Stomach (tissue), 9 donors: Measurements from ENCODE around the gene CNGA4. TPM values are rescaled to one million over a fixed set of nuclear protein-coding genes. Genes with fewer than 3 reads are reported as not detected.

Experiments used
- DNase-seq, 2 donors: peaks; one replicate each; pipeline versions ENCODE4 v3.0.0 to v3.0.0-alpha.2; 2013 to 2019
- H3K27ac ChIP-seq, 5 donors: fragments of 200-600 bp in 4 of 5; sonication (generic) in 4 of 5; one replicate each; pipeline ENCODE4 v1.5.1; 2013 to 2019; ENCODE audit warnings: mild to moderate bottlenecking in 1 of 5, moderate library complexity in 1 of 5
- H3K27me3 ChIP-seq, 3 donors: fragments of 200-600 bp; sonication (generic); one replicate each; pipeline ENCODE4 v1.5.1; 2017 to 2019; ENCODE audit warnings: mixed run types in 1 of 3
- H3K36me3 ChIP-seq, 4 donors: fragments of 200-600 bp; sonication (generic); 1 replicate in 3 of 4; 2 replicates in 1 of 4; pipeline ENCODE4 v1.5.1; 2016 to 2019
- H3K4me1 ChIP-seq, 4 donors: fragments of 200-600 bp; sonication (generic); one replicate each; pipeline ENCODE4 v1.5.1; 2016 to 2019
- H3K4me3 ChIP-seq, 4 donors: fragments of 200-600 bp; sonication (generic) in 3 of 4; one replicate each; pipeline ENCODE4 v1.5.1; 2016 to 2019; ENCODE audit warnings: mild to moderate bottlenecking in 1 of 4
- H3K9me3 ChIP-seq, 4 donors: fragments of 200-600 bp; sonication (generic); one replicate each; pipeline ENCODE4 v1.5.1; 2016 to 2019
- EP300 ChIP-seq: sonication (generic); formaldehyde crosslinking; IDR thresholded peaks from one replicate; pipeline ENCODE4 v1.6.1; 2017; ENCODE audit warnings: antibody characterized with exemption
- POLR2A ChIP-seq, 4 donors: fragments of 450-650 bp; IDR thresholded peaks; one replicate each; pipeline ENCODE4 v1.6.1; 2016; ENCODE audit warnings: antibody characterized with exemption in 4 of 4, control low read depth in 2 of 4, mild to moderate bottlenecking in 1 of 4, moderate library complexity in 1 of 4
- POLR2AphosphoS5 ChIP-seq, 3 donors: sonication (generic); formaldehyde crosslinking; IDR thresholded peaks; one replicate each; pipeline ENCODE4 v1.6.1; 2016; ENCODE audit warnings: antibody characterized with exemption in 3 of 3
- WGBS, 5 donors: extraction: QIAGEN DNeasy Blood & Tissue Kit in 3 of 5; methylation state at CpG; one replicate each; pipeline versions ENCODE4 v1.1.5 to v1.1.7; 2013 to 2018; 5-methylcytosine and 5-hydroxymethylcytosine counted together
- intact Hi-C: fragments of 100-400 bp; cut with DNase I; formaldehyde crosslinking; loops from one replicate; pipeline ENCODE4 v1.15.1; 2023; ENCODE audit warnings: low total_unique reads
- polyA plus RNA-seq, 3 donors: library from polyadenylated mRNA; stranded (reverse); fragments of 200-250 nt; gene quantifications; one replicate each; pipeline ENCODE4 v1.2.3, GENCODE V29; 2013
- total RNA-seq, 5 donors: library from RNA; depleted of rRNA; stranded (reverse); fragments of >200 nt; gene quantifications; one replicate each; pipeline versions ENCODE4 v1.1.0 to v1.2.3, GENCODE V29; 2014 to 2016
- TF ChIP-seq, protein P1 (sequence below), 7 experiments: fragments of 450-650 bp in 4 of 7; fragments of 200-600 bp in 3 of 7; sonication (generic) in 3 of 7; IDR thresholded peaks; one replicate each; pipeline ENCODE4 v1.5.1; 2016 to 2019; ENCODE audit warnings: antibody characterized with exemption in 7 of 7, control low read depth in 2 of 7, mild to moderate bottlenecking in 1 of 7
- donor health status: healthy with polysubstance abuse.
- donor health status: Bipolar disorder and iron deficiency.
- donor health status: healthy.

CNGA4 gene
- total and polyA plus RNA-seq, 8 donors = 0.08 TPM; not detected in 7

DNA sequence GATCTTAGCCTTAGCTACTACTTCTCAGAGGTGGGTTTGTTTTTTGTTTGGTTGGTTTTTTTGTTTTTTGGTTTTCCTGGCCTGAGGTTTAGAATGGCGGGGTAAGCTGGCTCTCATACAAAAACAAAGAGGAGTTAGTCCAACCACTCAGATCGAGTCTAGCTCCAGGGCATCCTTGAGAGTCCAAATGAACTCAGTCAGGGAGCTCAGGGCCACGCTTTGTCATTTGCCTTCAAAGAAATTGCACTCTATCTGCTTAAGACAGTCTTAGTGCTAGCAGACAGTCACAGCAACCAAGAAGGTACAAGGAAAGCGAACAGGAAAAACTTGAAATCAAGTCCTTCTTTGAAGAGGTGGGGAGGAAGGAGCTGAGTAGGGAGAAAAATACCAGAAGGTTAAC lies 22.4 kb upstream of the CNGA4 start:
- Histone ChIP-seq H3K9me3 (no peaks in the 10 kb centered on the region), H3K4me3 (no peak overlapping the region), H3K27ac (no peak overlapping the region), H3K27me3 (no peaks in the 10 kb centered on the region), H3K4me1 (peaks cover 0 to 9% (median 0%) of the 10 kb centered on the region in 4 donors), H3K36me3 (peaks cover 44 to 100% (median 100%) of the 10 kb centered on the region in 4 donors)
- intact Hi-C loops = no loop called here
- 86 to 94% (median 93%) methylated on average over 4 of the region's 4 CpGs for WGBS, 5 donors
- no peak for DNase-seq
- no peak for TF ChIP-seq POLR2A (IDR thresholded peaks at IDR 0.05)
- no peak for TF ChIP-seq POLR2AphosphoS5 (IDR thresholded peaks at IDR 0.05)
- TF ChIP-seq, protein P1, sequence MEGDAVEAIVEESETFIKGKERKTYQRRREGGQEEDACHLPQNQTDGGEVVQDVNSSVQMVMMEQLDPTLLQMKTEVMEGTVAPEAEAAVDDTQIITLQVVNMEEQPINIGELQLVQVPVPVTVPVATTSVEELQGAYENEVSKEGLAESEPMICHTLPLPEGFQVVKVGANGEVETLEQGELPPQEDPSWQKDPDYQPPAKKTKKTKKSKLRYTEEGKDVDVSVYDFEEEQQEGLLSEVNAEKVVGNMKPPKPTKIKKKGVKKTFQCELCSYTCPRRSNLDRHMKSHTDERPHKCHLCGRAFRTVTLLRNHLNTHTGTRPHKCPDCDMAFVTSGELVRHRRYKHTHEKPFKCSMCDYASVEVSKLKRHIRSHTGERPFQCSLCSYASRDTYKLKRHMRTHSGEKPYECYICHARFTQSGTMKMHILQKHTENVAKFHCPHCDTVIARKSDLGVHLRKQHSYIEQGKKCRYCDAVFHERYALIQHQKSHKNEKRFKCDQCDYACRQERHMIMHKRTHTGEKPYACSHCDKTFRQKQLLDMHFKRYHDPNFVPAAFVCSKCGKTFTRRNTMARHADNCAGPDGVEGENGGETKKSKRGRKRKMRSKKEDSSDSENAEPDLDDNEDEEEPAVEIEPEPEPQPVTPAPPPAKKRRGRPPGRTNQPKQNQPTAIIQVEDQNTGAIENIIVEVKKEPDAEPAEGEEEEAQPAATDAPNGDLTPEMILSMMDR (IDR thresholded peaks at IDR 0.05) = no peak
- no peak for TF ChIP-seq EP300

DNA sequence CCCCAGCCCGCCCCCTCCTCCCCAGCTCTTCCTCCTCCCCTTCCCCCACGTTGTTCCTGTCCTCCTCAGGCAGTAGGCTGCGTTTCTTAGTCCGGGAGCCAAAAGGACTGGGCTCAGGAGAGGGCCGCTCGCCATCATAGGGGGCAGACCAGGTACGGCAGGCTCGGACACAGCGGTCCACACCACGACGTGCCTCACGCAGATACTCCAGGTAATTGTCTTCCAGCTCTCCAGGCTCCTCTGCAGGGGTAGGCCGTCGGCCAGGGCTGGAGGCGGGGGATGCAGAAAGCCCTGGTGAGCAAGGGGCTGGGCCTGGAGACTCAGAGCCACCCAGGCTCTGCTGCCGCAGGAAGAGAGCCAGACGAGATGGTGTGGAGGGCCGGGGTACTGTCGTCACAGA lies 21.2 kb upstream of the CNGA4 start:
- no peak for DNase-seq
- no peak overlapping the region for H3K4me3 ChIP-seq
- peaks cover 50 to 100% (median 100%) of the 10 kb centered on the region in 4 donors for H3K36me3 ChIP-seq
- no peak overlapping the region for H3K27ac ChIP-seq
- no peaks in the 10 kb centered on the region for H3K9me3 ChIP-seq
- peaks cover 0 to 9% (median 0%) of the 10 kb centered on the region in 4 donors for H3K4me1 ChIP-seq
- 83 to 93% (median 90%) methylated on average over 18 to 19 of the region's 19 CpGs for WGBS, 5 donors
- TF ChIP-seq POLR2AphosphoS5 (IDR thresholded peaks at IDR 0.05) = no peak
- no peak for TF ChIP-seq POLR2A (IDR thresholded peaks at IDR 0.05)
- TF ChIP-seq EP300 = no peak
- TF ChIP-seq, protein P1 (IDR thresholded peaks at IDR 0.05) = no peak
- intact Hi-C loops = no loop called here
- no peaks in the 10 kb centered on the region for H3K27me3 ChIP-seq

DNA sequence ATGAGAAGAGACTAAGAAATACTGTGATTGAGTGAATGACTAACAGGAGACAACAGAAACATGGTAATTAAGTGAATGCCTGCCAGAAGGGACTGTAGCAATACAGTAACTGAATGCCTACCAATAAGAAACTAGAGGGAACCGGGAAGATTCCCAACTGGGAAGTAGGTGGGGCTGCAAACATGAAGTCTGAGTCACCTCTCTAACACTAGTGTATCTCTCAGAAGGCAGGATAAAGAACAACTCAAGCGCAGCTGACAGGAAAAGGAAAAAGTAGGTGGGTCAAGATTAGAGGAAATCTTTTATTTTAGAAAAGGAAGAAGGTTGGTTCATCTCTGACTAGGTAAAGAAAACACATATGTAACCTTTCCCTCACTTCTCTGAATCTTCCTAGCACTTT lies 19.5 kb upstream of the CNGA4 start:
- Histone ChIP-seq H3K4me1 (peaks cover 0 to 9% (median 0%) of the 10 kb centered on the region in 4 donors), H3K36me3 (peaks cover 66 to 100% (median 100%) of the 10 kb centered on the region in 4 donors), H3K27me3 (no peaks in the 10 kb centered on the region), H3K9me3 (no peaks in the 10 kb centered on the region), H3K4me3 (no peak overlapping the region), H3K27ac (peak overlapping the region in 3 of 5 donors; percentile 21 to 67 (median 40))
- TF ChIP-seq POLR2AphosphoS5 (IDR thresholded peaks at IDR 0.05) (peak in 1 of 3 donors; percentile 24), EP300 (no peak), POLR2A (IDR thresholded peaks at IDR 0.05) (no peak)
- TF ChIP-seq, protein P1 (IDR thresholded peaks at IDR 0.05) = no peak
- intact Hi-C loops = no loop called here
- peak in 1 of 2 donors; percentile 19 for DNase-seq
- 28 to 59% (median 42%) methylated on average over 2 of the region's 2 CpGs for WGBS, 5 donors

DNA sequence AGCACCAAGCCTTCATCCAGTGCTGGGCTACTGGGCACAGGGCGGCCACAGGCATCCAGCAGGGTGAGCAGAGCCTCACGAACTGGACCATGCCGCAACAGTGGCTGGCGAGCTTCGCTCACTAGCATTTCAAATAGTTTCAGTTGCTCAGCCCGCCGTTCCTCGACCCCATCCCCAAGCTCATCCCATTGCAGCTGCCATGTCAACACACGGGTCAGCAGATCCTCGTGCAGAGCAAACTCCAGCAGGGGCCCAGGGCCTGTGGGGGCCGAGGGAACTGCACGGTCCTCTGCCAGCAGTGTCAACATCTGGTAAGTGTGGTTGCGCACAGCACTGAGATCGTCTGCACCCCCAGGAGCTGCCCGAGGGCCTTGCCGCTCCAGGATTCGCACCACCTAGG lies 15.0 kb upstream of the CNGA4 start:
- TF ChIP-seq POLR2A (IDR thresholded peaks at IDR 0.05) (no peak), EP300 (no peak), POLR2AphosphoS5 (IDR thresholded peaks at IDR 0.05) (no peak)
- TF ChIP-seq, protein P1 (IDR thresholded peaks at IDR 0.05) = no peak
- Histone ChIP-seq H3K27ac (no peak overlapping the region), H3K4me1 (peaks cover 0 to 39% (median 16%) of the 10 kb centered on the region in 4 donors), H3K36me3 (peaks cover 43 to 57% (median 57%) of the 10 kb centered on the region in 4 donors), H3K4me3 (no peak overlapping the region), H3K9me3 (no peaks in the 10 kb centered on the region), H3K27me3 (no peaks in the 10 kb centered on the region)
- WGBS, 5 donors = 95 to 96% (median 96%) methylated on average over 16 to 17 of the region's 17 CpGs
- no peak for DNase-seq
- intact Hi-C loops = no loop called here
